ENCODE results near the gene RPIA. TPM values are rescaled to one million over a fixed set of nuclear protein-coding genes. Genes with fewer than 3 reads are reported as not detected.
A peak's percentile ranks its signal among the peaks of the same experiment; 100 is the strongest.

Gene RPIA
- total RNA-seq, 2 experiments from 2014 or later: 31.6 to 68.1 TPM

DNA sequence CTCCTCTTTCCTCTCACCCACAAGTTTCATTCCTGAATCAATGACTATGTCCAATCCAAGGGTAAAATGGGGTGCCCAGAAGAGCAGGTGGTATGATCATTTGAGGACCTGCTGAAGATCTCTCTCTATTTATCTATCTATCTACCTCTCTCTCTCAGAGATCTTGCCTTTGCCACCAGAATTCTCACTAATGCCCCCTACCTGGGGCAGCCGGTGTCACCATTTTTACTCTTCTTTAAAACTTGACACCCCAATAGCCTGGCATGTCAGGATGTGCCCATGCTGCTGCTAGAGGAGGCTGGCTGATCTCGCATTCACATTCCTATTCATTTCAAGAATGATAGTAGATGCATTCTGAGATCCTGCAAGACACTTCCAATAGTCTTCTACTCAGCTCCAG is 24.3 kb upstream of the RPIA start:
- no TSS peak for BruUV-seq (replicated peaks)
- H3K79me2 ChIP-seq (ENCODE audit: insufficient read depth, low read depth, low read length): no peaks in the 10 kb centered on the region
- H2AFZ ChIP-seq (ENCODE audit: low read length): no peak overlapping the region
- ChIA-PET POLR2A (no interaction called here), CTCF (ENCODE audit: unreplicated experiment) (interaction anchor here (0.7 to 0.8 kb wide), 2 partner anchors 78 to 79 kb away, joined by 3 read pairs; no protein-coding TSS in a partner anchor)
- H3K4me2 ChIP-seq (ENCODE audit: low read length): no peak overlapping the region
- no peaks in the 10 kb centered on the region for H3K4me1 ChIP-seq (ENCODE audit: insufficient read depth, low read length, poor library complexity, severe bottlenecking)
- H3K36me3 ChIP-seq (ENCODE audit: insufficient read depth, low read length): no peaks in the 10 kb centered on the region
- no peaks in the 10 kb centered on the region for H4K20me1 ChIP-seq (ENCODE audit: insufficient read depth, low read length)
- no peaks in the 10 kb centered on the region for H3K9me2 ChIP-seq (ENCODE audit: insufficient read depth, low read length)
- H3K4me3 ChIP-seq (ENCODE audit: low read depth, low read length, poor library complexity, severe bottlenecking): no peak overlapping the region
- no peak overlapping the region for H3K27ac ChIP-seq (ENCODE audit: low read depth, low read length, poor library complexity, severe bottlenecking)
- intact Hi-C loops (cut with micrococcal nuclease; ENCODE audit: unreplicated experiment): loop anchor here (10.0 kb wide), 1 partner anchor 182 kb away; no protein-coding TSS in a partner anchor
- H3K9me3 ChIP-seq (ENCODE audit: low read length): no peaks in the 10 kb centered on the region
- no peak for DNase-seq (ENCODE audit: low spot score)
- TF ChIP-seq EZH2phosphoT487 (IDR thresholded peaks at IDR 0.05; ENCODE audit: borderline replicate concordance, low read depth, low read length): no peak
- TF ChIP-seq, protein P1, sequence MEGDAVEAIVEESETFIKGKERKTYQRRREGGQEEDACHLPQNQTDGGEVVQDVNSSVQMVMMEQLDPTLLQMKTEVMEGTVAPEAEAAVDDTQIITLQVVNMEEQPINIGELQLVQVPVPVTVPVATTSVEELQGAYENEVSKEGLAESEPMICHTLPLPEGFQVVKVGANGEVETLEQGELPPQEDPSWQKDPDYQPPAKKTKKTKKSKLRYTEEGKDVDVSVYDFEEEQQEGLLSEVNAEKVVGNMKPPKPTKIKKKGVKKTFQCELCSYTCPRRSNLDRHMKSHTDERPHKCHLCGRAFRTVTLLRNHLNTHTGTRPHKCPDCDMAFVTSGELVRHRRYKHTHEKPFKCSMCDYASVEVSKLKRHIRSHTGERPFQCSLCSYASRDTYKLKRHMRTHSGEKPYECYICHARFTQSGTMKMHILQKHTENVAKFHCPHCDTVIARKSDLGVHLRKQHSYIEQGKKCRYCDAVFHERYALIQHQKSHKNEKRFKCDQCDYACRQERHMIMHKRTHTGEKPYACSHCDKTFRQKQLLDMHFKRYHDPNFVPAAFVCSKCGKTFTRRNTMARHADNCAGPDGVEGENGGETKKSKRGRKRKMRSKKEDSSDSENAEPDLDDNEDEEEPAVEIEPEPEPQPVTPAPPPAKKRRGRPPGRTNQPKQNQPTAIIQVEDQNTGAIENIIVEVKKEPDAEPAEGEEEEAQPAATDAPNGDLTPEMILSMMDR (conservative IDR thresholded peaks at IDR 0.05; ENCODE audit: low read length): peak; percentile 38; the same call in 1 of the 2 replicates

DNA sequence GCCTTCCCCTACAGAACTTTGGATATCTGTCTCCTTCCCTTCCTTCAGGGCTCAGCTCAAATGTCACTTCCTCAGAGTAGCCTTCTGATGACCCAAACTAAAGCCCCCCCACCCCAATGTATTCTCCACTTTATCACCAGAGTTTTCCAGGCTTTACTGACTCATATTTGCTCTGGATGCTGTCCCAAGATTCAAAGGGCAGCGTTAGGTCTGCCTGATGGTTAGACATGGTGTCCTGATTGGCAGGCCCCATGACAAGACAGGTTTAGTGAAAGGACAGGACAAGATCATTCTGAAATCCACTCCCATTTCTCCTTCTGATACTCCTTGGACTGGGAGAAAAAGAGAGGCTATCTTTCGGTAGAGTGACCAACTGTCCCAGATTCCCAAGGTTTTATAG is 22.6 kb upstream of the RPIA start:
- Histone ChIP-seq H3K9me3 (ENCODE audit: low read length) (no peaks in the 10 kb centered on the region), H2AFZ (ENCODE audit: low read length) (no peak overlapping the region), H3K4me1 (ENCODE audit: insufficient read depth, low read length, poor library complexity, severe bottlenecking) (no peaks in the 10 kb centered on the region), H3K27ac (ENCODE audit: low read depth, low read length, poor library complexity, severe bottlenecking) (no peak overlapping the region), H3K79me2 (ENCODE audit: insufficient read depth, low read depth, low read length) (no peaks in the 10 kb centered on the region), H3K4me2 (ENCODE audit: low read length) (no peak overlapping the region), H3K36me3 (ENCODE audit: insufficient read depth, low read length) (no peaks in the 10 kb centered on the region), H3K4me3 (ENCODE audit: low read depth, low read length, poor library complexity, severe bottlenecking) (no peak overlapping the region), H3K9me2 (ENCODE audit: insufficient read depth, low read length) (no peaks in the 10 kb centered on the region), H4K20me1 (ENCODE audit: insufficient read depth, low read length) (no peaks in the 10 kb centered on the region)
- TF ChIP-seq, protein P1 (conservative IDR thresholded peaks at IDR 0.05; ENCODE audit: low read length): no peak
- TF ChIP-seq EZH2phosphoT487 (IDR thresholded peaks at IDR 0.05; ENCODE audit: borderline replicate concordance, low read depth, low read length): no peak
- no TSS peak for BruUV-seq (replicated peaks)
- POLR2A ChIA-PET: interaction anchor here (0.7 to 2.3 kb wide), 3 partner anchors 14 to 75 kb away, joined by 3 to 4 read pairs (median 3); no protein-coding TSS in a partner anchor
- no peak for DNase-seq (ENCODE audit: low spot score)
- intact Hi-C loops (cut with micrococcal nuclease; ENCODE audit: unreplicated experiment): loop anchor here (1.0 to 10.0 kb wide), 2 partner anchors 78 to 184 kb away; no protein-coding TSS in a partner anchor
- CTCF ChIA-PET (ENCODE audit: unreplicated experiment): interaction anchor here (1.3 to 2.2 kb wide), 3 partner anchors 11 to 74 kb away, joined by 3 to 5 read pairs (median 4); no protein-coding TSS in a partner anchor
